ENCODE results near the gene MYO9B.
A peak's percentile ranks its signal among the peaks of the same experiment; 100 is the strongest.

The MYO9B gene

DNA sequence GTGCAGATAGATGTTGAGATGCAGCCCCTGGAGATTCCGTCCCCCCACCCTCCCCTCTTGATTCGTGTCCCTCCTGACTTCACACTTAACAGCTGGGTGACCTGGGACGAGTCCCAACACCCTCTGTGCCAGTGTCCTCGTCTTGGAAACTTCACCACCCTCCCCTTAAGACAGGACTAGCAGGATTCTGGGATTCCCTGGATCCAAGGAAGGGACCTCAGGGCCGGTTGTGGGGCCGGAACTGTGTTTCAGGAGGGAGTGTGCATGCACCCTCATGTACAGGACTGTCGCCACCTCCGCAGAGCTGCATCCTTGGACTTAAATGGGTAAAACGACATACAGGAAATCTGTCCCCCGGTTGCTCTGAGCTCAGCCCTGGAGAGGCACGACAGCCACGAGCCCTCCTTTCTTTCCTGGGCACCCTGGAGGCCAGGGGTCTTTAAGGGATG lies 990 bp downstream of the MYO9B start:
- DNase-seq (ENCODE audit: low read depth, low spot score), result no peak
- H3K4me3 ChIP-seq (ENCODE audit: low read depth, low read length), result peak overlapping the region; percentile 95
- CTCF ChIA-PET, result interaction anchor here (1.0 to 1.8 kb wide), 10 partner anchors 9 to 310 kb away, joined by 3 to 11 read pairs (median 3); no protein-coding TSS in a partner anchor
- POLR2A ChIA-PET, result interaction anchor here (0.5 to 1.6 kb wide), 5 partner anchors 11 to 336 kb away, joined by 3 to 7 read pairs (median 5); partner anchors contain the start of gene BABAM1
- TF ChIP-seq, protein P1, sequence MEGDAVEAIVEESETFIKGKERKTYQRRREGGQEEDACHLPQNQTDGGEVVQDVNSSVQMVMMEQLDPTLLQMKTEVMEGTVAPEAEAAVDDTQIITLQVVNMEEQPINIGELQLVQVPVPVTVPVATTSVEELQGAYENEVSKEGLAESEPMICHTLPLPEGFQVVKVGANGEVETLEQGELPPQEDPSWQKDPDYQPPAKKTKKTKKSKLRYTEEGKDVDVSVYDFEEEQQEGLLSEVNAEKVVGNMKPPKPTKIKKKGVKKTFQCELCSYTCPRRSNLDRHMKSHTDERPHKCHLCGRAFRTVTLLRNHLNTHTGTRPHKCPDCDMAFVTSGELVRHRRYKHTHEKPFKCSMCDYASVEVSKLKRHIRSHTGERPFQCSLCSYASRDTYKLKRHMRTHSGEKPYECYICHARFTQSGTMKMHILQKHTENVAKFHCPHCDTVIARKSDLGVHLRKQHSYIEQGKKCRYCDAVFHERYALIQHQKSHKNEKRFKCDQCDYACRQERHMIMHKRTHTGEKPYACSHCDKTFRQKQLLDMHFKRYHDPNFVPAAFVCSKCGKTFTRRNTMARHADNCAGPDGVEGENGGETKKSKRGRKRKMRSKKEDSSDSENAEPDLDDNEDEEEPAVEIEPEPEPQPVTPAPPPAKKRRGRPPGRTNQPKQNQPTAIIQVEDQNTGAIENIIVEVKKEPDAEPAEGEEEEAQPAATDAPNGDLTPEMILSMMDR (IDR thresholded peaks at IDR 0.05; ENCODE audit: insufficient read depth, low read length, missing control alignments), result no peak

DNA sequence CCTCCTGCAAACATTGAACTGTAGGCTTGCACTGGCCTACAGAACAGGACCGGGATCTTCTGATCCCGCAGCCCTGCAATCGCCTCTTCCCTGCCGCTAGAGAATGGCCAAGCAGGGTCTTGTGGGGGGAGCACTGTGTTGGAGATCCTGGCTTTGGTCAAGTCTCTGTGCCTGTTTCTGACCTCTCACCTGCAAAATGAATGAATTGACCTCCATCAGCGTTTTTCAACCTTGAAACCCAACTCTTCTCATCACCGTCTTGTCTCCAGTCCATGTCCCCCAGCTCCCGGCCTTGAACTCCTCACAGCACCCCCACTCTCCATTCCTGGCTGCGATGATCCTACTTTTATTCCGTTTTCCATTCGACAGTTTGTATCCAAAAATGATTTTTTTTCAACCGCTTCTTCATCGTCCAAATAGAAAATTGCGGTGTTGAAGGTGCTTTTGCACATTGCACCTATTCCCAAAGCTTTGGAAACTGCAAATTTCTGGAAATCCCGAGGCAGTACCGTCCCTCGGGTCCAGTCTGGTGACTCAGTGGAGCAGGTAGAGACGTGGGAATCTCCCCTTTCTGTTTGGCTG lies 2.0 kb downstream of the MYO9B start:
- TF ChIP-seq, protein P1 (IDR thresholded peaks at IDR 0.05; ENCODE audit: insufficient read depth, low read length, missing control alignments), result no peak
- POLR2A ChIA-PET, result no interaction called here
- CTCF ChIA-PET, result interaction anchor here (1.2 to 1.4 kb wide), 3 partner anchors 9 to 76 kb away, joined by 3 read pairs; no protein-coding TSS in a partner anchor
- peak overlapping the region; percentile 95 for H3K4me3 ChIP-seq (ENCODE audit: low read depth, low read length)
- DNase-seq (ENCODE audit: low read depth, low spot score), result no peak

DNA sequence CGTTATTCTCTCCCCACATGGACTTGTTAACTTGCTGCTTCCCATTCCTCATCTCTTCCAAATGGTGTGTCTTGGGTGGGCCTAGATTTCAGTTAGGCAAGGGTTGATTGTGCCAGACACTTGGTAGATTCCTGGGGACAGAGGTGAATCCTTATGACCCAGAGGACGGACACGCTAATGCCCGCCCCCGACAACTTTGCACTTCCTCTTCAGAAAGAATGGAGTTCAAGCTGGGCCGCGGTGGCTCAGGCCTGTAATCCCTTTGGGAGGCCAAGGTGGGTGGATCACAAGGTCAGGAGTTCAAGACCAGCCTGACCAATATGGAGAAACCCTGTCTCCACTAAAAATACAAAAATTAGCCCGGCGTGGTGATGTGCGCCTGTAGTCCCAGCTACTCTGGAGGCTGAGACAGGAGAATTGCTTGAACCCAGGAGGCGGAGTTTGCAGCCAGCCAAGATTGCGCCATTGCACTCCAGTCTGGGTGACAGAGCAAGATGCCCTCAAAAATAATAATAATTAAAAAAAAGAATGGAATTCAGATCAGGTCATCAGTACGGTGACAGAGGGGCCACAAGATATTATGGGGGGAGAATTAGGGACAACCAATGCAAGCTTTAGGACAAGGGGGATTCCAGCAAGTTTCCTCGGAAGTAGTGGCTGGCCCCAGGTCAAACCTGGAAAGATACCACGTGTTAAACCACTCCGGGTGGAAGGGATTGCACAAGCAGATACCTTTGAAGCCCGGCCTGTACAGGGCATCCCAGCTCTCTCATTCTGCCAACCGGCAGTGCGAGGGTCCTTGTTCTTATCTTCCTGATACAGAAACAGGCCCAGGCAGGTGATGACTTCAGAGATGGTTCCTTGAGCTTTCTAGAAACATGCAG lies 2.7 kb downstream of the MYO9B start:
- TF ChIP-seq, protein P1 (IDR thresholded peaks at IDR 0.05; ENCODE audit: insufficient read depth, low read length, missing control alignments), result no peak
- H3K4me3 ChIP-seq (ENCODE audit: low read depth, low read length), result peak overlapping the region; percentile 95; the same call in 1 of the 2 replicates
- CTCF ChIA-PET, result interaction anchor here (1.2 to 1.9 kb wide), 5 partner anchors 10 to 203 kb away, joined by 3 to 4 read pairs (median 4); no protein-coding TSS in a partner anchor
- POLR2A ChIA-PET, result interaction anchor here (1.4 kb wide), 1 partner anchor 30 kb away, joined by 3 read pairs; no protein-coding TSS in a partner anchor
- no peak for DNase-seq (ENCODE audit: low read depth, low spot score)

DNA sequence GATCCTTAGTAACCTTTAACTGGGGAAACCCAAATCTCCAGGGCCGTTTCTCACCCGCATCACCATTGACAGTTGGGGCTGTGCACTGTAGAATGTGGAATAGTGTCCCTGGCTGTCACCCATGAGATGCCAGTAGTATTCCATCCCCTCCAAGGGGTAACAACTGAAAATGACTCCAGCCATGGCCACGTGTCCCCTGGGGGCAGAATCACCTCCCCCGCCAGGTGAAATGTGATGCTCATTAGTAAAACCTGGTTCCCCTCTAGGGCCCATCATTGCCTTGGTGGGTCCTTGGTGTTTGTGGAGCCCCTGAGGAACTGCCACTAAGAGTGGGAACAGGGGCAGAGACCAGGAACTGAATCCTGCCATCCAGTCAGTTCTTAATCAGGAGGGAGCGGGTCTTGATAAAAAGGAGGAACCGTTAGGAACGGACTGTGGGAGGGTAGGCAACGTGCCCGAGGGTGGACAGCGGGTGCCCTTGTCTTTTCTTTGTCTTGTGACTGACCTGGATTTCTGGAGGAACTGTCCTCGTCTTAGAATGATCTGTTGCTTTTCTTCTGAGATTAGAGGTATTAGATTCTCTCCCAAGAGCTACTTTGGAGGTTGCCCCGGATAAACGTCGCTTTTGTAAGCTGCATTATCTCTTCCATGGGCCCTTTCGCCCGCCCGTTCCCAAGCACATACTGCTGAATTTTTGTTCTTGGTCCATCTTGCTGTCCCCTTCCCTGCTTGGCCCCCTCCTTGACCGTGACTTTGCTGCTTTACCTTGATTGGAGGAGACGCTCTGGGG lies 3.5 kb downstream of the MYO9B start:
- ChIA-PET POLR2A (interaction anchor here (1.4 to 1.5 kb wide), 2 partner anchors 10 to 29 kb away, joined by 3 to 5 read pairs; no protein-coding TSS in a partner anchor), CTCF (interaction anchor here (1.2 to 1.9 kb wide), 6 partner anchors 11 to 202 kb away, joined by 3 to 5 read pairs (median 4); no protein-coding TSS in a partner anchor)
- H3K4me3 ChIP-seq (ENCODE audit: low read depth, low read length), result peak overlapping the region; percentile 60
- TF ChIP-seq, protein P1 (IDR thresholded peaks at IDR 0.05; ENCODE audit: insufficient read depth, low read length, missing control alignments), result no peak
- DNase-seq (ENCODE audit: low read depth, low spot score), result no peak

DNA sequence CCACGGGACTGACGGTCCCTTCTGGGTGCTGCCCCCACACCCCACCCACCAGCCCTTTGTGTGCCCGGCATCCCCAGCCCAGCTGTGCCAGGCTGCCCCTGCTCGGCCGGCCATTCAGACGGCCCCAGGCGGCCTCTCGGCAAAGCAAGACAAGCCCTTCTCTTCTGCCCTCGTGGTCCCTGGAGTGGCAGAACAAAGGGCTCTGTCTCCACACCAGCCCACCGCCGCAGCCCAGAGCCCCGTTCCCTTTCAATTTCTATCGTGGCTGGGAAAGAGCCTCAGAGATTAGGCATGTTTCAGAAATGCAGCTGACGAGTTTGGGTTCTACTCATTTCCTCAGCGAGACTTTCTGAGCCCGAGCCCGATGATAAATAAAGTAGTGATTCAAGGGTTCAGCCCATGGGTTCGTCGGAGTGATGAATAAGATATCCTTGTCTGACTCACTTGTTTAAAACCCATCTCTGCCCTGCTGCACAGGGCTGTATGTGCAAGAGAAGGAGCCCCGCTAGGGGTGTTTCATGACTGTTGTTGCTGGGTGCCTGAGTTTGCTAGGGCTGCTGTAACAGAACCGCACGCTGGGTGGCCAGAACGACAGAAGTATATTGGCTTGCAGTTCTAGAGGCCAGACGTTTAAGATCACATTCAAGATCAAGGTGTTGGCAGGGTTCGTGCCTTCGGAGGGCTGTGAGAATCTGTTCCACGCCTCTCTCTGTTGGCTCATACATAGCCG lies 4.3 kb downstream of the MYO9B start:
- POLR2A ChIA-PET, result interaction anchor here (0.6 to 1.5 kb wide), 3 partner anchors 9 to 622 kb away, joined by 3 to 5 read pairs (median 3); no protein-coding TSS in a partner anchor
- peak overlapping the region; percentile 60 for H3K4me3 ChIP-seq (ENCODE audit: low read depth, low read length)
- TF ChIP-seq, protein P1 (IDR thresholded peaks at IDR 0.05; ENCODE audit: insufficient read depth, low read length, missing control alignments), result peak; percentile 77
- peak; percentile 95 for DNase-seq (ENCODE audit: low read depth, low spot score)
- CTCF ChIA-PET, result interaction anchor here (0.6 to 1.9 kb wide), 7 partner anchors 11 to 225 kb away, joined by 3 to 5 read pairs (median 3); no protein-coding TSS in a partner anchor
